ENCODE measurements around the gene MBNL1.

The MBNL1 gene

GRCh38 chr3:152299249-152299976, 30.7 kb downstream of the MBNL1 start:
- DNase-seq: no peak

- no peak for DNase-seq
These were observed 31.5 kb downstream of the MBNL1 start for GRCh38 chr3:152300029-152300731.

- no peak for DNase-seq
These were observed 33.0 kb downstream of the MBNL1 start for GRCh38 chr3:152301745-152302181.

- no peak for DNase-seq
These were observed 33.8 kb downstream of the MBNL1 start for GRCh38 chr3:152302521-152303021.

GRCh38 chr3:152304160-152304559, 35.4 kb downstream of the MBNL1 start:
- DNase-seq: no peak

GRCh38 chr3:152305075-152305474, 36.3 kb downstream of the MBNL1 start:
- DNase-seq: no peak

GRCh38 chr3:152307829-152308474, 39.2 kb downstream of the MBNL1 start:
- DNase-seq: no peak

- DNase-seq: no peak
These were observed 39.7 kb downstream of the MBNL1 start for GRCh38 chr3:152308475-152308844.

- DNase-seq: no peak
These were observed 40.3 kb downstream of the MBNL1 start for GRCh38 chr3:152309031-152309430.

GRCh38 chr3:152309535-152310307, 41.0 kb downstream of the MBNL1 start:
- DNase-seq: no peak

GRCh38 chr3:152313430-152313829, 44.7 kb downstream of the MBNL1 start:
- no peak for DNase-seq

- no peak for DNase-seq
These were observed 45.2 kb downstream of the MBNL1 start for GRCh38 chr3:152313914-152314313.

- DNase-seq: no peak
These were observed 46.1 kb downstream of the MBNL1 start for GRCh38 chr3:152314677-152315353.

GRCh38 chr3:152315623-152316022, 46.9 kb downstream of the MBNL1 start:
- no peak for DNase-seq

- no peak for DNase-seq
These were observed 47.6 kb downstream of the MBNL1 start for GRCh38 chr3:152316318-152316717.

- DNase-seq: no peak
These were observed 48.5 kb downstream of the MBNL1 start for GRCh38 chr3:152317184-152317583.

GRCh38 chr3:152317956-152318355, 49.2 kb downstream of the MBNL1 start:
- no peak for DNase-seq

GRCh38 chr3:152318512-152318911, 49.8 kb downstream of the MBNL1 start:
- DNase-seq: no peak

GRCh38 chr3:152319256-152319655, 50.5 kb downstream of the MBNL1 start:
- DNase-seq: no peak

- DNase-seq: no peak
These were observed 51.3 kb downstream of the MBNL1 start for GRCh38 chr3:152319831-152320617.

- no peak for DNase-seq
These were observed 52.6 kb downstream of the MBNL1 start for GRCh38 chr3:152321200-152321954.
